Fibroblast of skin of scalp (primary cell): ENCODE data around the gene AGL. TPM values are rescaled to one million over a fixed set of nuclear protein-coding genes. Genes with fewer than 3 reads are reported as not detected.
A peak's percentile ranks its signal among the peaks of the same experiment; 100 is the strongest.
"Not testable (repeated sequence)": the region's sequence is repeated elsewhere in the genome, so short reads cannot be mapped to it uniquely, and the experiment has no call there.

ENCODE experiments used
- DNase-seq: peaks from one replicate; pipeline ENCODE4 v3.0.0-alpha.2; 2013
- polyA plus RNA-seq, 2 experiments: library from polyadenylated mRNA; unstranded; fragments of 120-200 nt; gene quantifications; one replicate each; pipeline ENCODE4 v1.2.1, GENCODE V29; 2013; ENCODE audit not compliant: insufficient read length in 2 of 2

AGL gene
- 7.9 TPM for polyA plus RNA-seq (2013, experiment 1 of 2; ENCODE audit: insufficient read length)
- 12.4 TPM for polyA plus RNA-seq (2013, experiment 2 of 2; ENCODE audit: insufficient read length)

GRCh38 chr1:99849744-99850458 lies at the start of gene AGL:
TSS of gene AGL (plus strand) at chr1:99850361. CDS start at chr1:99851043, 682 bp downstream.
- peak; percentile 79 for DNase-seq

GRCh38 chr1:99801584-99801983 lies 48.6 kb upstream of the AGL start:
- no peak for DNase-seq

DNA sequence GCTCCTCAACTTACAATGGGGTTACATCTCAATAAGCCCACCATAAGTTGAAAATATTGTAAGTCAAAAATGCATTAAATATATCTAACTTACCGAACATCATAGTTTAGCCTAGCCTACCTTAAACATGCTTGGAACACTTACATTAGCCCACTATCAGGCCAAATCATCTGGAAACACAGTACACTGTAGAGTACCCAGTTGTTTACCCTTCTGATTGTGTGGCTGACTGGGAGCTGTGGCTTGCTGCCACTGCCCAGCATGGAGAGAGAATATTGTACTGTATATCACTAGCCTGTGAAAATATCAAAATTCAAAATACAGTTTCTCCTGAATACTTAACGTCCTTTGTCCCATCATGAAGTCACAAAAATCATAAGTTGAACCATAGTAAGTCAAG lies 43.3 kb upstream of the AGL start:
- DNase-seq, result no peak

DNA sequence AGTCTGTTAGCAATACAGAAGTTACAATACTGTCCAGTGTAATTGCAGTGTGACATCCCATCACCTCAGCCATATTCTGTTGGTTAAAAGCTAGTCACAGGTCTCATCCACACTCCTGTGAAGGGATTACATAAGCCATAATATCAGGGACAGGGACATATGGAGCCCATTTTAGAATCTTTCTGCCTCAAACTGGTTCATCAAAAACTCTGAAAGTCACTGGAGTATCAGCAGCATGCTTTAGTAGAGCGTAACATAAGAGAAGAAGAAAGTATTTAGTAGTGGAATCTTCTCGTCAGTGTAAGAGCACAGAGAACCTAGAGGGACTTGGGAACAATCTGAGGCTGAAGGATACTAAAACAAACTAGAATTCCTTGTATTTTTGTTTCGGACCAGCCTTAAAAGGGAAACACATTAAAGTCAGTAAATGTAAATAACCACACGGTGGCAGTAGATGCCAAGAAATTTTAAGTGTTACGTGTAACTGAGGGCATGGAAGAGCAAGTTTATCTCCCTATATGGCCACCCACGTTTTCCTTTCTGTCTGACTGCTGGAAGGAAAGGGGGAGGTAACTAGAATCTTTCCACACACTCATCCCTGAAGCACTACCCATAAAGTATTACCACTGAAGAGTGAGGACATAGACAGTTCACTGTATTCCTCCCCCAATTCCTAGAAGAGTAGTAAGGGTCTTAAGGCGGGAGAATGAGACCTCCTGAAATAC lies 41.6 kb upstream of the AGL start:
- peak; percentile 97 for DNase-seq

DNA sequence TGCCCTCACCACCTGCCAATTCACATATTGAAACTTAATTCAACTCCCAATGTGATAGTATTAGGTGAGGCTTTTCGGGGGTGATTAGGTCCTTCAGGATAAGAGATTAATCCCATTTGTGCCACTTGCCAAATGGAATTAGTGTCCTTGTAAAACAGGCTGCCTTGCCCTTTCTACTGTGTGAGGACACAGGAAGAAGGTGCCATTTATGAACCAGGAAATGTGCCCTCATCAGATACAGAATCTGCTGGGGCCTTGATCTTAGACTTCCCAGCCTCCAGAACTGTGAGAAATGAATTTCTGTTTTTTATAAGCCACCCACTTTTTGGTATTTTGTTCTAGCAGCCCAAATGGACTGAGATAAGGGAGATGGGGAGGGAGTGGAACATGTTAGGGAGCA lies 39.1 kb upstream of the AGL start:
- DNase-seq, result no peak

DNA sequence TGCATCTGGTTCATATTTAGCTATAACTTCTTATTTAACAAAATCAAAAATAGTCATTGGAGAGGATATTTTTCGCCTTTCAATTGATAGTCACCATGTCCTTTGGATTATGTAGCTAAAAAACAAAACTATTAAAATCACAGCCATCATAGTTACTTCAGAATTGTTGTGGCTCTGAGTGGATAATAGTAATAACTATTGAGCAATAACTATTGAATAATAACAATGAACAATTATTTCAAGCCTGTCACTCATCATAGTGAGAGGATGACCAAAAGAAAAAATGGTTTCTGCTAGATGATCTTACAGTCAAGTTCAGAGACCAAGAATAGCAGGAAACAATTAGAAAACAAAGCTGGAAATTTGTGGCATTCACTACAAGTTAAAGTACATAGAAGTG lies 38.4 kb upstream of the AGL start:
- no peak for DNase-seq

DNA sequence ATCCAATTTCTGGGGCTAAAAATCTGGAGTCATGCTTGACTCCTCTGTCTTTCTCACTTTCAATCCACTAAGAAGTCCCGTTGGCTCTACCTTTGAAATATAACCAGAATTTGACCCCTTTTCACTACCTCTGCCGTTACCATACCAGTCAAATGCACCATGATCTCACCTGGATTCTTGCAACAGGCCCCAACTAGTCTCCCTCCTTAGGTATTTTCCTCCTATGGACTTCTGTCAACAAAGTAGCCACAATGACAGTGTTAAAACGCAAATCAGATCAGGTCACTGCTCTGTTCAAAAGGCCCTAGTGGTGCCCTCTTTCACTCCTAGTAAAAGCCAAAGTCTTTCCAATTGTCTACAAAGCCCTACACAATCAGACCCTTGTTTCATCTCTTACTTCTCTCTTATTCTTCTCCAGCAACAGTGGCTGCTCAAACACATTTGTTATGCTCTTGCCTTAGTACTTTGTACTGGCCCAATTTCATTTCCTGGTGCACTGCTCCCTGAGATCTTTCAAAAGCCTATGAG lies 35.7 kb upstream of the AGL start:
- DNase-seq, result no peak

- DNase-seq, result no peak
Measured at GRCh38 chr1:99816656-99817055, 33.5 kb upstream of the AGL start.

DNA sequence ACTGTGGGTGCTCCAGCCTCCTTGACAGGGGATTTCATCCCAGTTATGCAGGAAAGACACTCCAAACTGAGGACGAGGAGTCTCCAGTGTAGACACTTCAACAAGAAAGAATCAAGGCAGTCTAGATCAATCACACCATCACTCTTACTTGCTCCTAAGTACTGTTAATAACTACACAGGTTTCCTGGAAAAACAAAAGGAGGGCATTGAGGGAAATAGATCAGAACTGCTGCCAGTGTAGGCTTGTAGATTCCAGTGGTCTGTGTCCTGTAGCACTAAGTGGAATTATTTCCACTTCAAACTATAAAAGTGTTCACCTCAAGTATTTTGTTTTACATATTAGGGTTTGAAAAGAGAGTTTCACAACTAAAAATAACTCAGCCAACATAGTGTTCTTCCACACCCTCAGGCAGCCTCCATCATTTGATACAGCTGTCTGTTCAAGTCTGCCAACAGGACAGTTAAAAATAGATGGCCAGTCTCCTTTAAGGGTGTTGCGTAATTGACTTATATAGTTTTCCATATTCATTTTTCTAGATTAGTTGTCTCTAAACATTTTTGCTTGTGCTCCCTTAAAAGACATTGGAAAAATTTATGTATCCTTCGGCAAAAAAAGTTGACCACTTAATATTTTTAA lies 32.0 kb upstream of the AGL start:
- DNase-seq, result peak; percentile 4

GRCh38 chr1:99820546-99820945 lies 29.6 kb upstream of the AGL start:
- DNase-seq, result no peak

GRCh38 chr1:99825098-99825497 lies 25.1 kb upstream of the AGL start:
- no peak for DNase-seq

DNA sequence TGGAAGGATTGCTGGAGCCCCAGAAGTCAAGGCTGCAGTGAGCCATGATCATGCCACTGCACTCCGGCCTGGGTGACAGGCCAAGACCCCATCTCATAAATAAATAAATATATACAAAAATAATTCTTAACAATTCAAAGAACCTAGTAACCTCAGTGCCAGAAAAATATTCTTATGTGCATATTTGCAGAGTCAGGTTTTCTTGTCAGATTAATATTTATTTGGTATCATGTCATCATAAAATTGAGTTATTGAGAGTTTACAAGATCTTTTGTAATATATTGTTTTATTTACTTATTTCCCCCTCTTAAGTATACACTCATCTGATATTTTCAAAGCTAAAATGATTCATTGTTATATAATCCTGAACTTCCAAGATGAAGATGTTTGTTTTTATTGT lies 24.5 kb upstream of the AGL start:
- DNase-seq, result no peak

- no peak for DNase-seq
Measured at GRCh38 chr1:99827970-99828369, 22.2 kb upstream of the AGL start.

DNA sequence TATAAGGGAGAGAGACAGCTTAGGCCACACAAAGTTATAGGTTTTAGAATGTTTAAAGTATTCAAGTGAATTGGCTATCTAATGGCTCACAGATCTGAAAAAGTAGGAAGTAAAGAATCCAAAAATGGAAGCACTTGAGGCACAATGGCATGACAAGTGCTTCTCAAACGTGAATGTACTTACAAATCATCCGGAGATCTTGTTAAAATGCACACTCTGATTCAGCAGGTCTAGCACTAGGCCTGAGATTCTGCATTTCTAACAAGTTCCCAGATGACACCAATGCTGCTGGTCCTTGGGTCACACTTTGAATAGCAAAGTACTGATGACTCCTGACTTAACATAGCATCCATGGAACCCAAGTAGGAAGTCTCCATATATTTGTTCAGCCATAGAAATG lies 20.9 kb upstream of the AGL start:
- no peak for DNase-seq

DNA sequence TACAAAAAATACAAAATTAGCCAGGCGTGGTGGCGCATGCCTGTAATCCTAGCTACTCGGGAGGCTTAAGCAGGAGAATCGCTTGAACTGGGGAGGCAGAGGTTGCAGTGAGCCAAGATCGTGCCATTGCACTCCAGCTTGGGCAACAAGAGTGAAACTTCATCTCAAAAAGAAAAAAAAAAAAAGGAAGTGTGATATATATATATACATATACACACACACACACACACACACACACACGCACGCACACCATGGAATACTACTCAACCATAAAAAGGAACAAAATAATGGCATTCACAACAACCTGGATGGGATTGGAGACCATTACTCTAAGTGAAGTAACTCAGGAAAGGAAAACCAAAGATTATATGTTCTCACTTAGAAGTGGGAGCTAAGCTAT lies 16.2 kb upstream of the AGL start:
- DNase-seq, result not testable (repeated sequence)

- not testable (repeated sequence) for DNase-seq
Measured at GRCh38 chr1:99836171-99837103, 13.7 kb upstream of the AGL start.

DNA sequence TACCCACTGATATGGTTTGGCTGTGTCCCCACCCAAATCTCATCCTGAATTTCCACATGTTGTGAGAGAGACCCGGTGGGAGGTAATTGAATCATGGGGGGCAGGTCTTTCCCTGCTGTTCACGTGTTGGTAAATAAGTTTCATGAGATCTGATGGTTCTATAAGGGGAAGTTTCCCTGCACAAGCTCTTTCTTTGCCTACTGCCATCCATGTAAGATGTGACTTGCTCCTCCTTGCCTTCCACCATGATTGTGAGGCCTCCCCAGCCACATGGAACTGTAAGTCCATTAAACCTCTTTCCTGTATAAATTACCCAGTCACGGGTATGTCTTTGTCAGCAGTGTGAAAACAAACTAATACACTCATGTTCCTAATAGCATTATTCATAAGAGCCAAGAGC lies 9.8 kb upstream of the AGL start:
- DNase-seq, result not testable (repeated sequence)

DNA sequence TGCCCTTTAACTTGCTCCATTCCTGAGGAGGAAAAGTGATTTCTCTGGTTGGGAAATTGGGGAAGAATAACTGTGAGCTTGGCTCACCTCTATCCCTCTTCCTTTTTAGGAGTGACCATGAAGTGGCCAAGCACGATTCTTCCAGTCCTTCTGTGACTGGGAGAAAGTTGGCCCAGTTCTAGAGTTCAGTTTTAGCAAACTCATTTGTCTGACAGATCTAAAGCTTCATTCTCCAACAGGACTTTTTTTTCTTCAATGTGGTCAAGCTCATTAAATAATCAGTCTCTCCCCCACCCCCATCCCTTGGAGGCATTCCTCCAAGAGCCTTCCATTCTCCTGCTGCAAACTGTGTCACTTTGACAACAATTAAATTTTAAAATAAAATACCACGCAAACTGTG lies 6.4 kb upstream of the AGL start:
- no peak for DNase-seq

DNA sequence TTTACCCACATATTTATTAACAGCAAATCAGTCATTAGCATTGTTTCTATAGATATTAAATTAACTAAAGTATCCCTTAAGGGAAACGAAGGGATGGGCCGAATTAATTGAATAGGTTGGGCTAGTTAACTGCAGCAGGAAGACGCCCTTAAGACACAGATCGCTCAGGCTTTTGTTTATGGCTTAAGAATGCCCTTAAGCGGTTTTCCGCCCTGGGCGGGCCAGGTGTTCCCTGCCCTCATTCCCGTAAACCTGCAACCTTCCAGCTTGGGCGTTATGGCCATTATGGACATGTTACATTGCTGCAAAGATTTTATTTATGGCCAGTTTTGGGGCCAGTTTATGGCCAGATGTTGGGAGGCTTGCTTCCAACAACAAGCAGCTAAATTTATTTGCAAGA lies 5.0 kb upstream of the AGL start:
- not testable (repeated sequence) for DNase-seq

DNA sequence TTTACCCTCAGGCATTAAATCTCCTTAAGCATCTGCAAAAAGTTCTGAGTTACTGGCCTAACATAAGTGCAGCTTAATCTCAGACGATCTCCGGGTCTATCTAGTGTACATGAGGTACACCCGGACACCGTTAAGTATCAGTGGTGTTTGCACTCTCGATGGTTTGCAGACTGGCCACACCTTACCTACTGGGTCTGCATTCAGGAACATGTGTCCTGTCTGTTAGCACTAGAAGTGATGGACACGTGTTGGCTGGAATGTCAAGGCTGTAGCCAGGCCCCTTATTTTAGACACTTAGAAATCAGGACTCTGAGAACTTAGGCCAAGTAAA lies 783 bp upstream of the AGL start:
- DNase-seq, result no peak

- no peak for DNase-seq
Measured at GRCh38 chr1:99850459-99851291, 514 bp downstream of the AGL start.
